H4 (cell line): Measurements from ENCODE around the gene FSTL5. TPM values are rescaled to one million over a fixed set of nuclear protein-coding genes. Genes with fewer than 3 reads are reported as not detected.

ENCODE experiments used
- DNase-seq: peaks from one replicate; pipeline ENCODE4 v3.0.0-alpha.2; 2015; ENCODE audit warnings: low spot score
- total RNA-seq: library from RNA; depleted of rRNA; stranded (reverse); fragments of >200 nt; shearing (Covaris generic); gene quantifications from 2 replicates; pipeline ENCODE4 v1.2.3, GENCODE V29; 2014

FSTL5 gene
- total RNA-seq, 1 experiment from 2014 or later = 0.14 TPM

DNA sequence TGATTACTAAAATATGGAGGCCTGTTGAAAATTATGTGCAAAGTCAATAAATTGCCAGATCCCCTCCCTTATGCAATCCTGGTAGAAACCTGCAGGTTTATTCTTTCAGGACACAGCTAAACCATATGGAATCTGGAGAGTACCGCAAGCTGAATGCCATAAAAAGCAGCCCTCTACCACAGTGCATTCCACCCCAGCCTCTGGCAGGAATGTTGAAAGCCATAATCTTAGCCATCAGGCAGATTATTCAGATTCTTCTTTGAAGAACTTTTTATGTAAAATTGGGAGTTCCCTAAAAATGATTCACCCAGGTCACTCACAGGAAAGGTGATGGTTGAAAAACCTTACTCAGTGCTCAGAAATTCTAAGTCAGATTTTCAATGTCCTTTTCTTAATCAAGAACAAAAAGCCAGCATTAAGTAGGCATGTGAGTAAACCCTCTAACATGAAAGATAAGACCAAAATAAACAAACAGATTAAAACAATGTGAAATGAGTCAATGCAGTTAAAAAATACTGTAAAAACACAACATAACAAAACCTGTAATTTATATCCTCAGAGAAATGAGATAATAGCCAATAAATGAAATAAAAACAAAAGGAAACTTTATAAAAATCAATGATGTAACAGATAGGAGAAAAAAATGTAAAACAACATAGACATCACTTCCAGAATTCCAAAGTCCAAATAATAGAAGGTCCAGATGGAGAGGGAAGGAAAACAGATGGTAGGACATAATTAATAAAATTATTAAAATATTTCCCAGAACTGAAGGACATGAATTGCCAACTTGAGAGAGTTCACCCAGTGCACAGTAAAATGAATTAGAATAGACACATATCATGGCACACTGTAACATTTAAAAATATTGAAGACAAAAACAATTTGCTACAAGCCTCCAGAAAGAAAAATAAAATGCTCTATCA, 226.9 kb downstream of the FSTL5 start:
- DNase-seq = peak; percentile 87

DNA sequence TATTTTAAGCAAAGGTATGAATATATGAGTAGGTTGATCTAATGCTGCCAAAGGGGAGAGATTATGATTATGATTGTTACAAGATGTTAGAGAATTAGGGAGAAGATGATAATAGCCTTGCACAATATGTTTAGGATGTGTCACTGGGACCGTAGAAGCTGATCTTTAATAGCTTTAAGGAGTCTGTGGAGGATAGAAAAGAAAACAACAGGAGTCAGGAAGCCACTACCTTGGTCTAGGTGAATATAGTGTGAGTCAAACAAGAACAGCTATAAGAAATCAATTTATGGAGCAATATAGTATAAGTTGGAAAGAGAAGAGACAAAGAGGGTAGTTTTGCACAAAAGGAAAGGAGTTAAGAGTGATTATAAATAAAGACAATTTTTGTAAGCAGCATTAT, 232.7 kb downstream of the FSTL5 start:
- no peak for DNase-seq

DNA sequence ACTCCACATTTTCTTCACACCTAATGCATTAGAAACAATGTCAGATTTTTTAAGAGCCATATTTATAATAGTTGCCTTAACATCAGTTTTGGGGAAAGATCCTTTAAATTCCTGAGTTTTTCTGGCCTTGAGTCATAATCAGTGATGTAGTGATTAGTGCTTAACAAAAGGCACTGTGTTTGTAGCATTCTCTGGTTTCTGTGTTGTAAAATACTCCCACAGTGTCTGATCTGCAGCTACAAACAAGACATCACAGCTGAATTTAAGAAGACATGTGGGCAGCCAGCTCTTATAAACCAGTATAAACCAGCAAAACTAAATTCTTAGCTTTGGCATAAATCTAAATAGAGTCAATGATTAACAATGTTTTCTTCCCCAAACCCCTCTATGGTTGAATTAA, 233.8 kb downstream of the FSTL5 start:
- DNase-seq = no peak

DNA sequence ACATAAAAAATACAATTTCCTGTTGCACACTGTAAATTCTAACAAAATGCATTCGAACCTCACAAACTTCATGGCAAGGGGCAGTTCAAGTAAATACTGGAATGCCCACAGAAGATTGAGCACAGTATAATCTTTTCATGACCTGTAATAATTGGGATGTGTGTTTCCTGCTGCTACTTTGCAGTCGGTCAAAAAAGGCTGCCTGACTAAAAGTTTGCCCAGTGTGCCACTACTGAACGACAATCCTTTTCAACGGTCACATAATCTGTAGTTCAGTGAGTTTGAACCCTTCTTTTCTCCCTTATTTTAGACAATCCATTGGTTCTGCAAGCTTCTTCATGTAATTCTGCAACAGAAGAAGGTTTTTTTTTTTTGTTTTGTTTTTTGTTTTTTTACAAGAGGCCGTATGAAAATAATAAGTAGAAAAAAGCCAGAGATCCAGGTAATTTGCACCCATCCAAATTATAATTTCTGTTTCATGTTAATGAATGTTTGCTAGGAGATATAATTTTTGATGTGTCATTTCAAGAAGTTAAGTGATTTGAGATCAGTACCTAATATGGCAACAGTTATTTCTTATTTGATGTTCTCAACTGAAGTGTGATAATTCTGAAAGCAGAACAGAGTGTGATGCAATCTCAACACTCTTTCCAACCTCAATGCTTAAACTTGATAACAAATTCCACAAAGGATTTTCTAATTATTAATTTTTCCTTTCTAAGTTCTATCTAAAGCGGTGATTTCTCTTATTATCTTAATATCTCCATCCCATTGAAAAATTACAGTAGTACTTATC, 237.6 kb downstream of the FSTL5 start:
- DNase-seq = no peak

DNA sequence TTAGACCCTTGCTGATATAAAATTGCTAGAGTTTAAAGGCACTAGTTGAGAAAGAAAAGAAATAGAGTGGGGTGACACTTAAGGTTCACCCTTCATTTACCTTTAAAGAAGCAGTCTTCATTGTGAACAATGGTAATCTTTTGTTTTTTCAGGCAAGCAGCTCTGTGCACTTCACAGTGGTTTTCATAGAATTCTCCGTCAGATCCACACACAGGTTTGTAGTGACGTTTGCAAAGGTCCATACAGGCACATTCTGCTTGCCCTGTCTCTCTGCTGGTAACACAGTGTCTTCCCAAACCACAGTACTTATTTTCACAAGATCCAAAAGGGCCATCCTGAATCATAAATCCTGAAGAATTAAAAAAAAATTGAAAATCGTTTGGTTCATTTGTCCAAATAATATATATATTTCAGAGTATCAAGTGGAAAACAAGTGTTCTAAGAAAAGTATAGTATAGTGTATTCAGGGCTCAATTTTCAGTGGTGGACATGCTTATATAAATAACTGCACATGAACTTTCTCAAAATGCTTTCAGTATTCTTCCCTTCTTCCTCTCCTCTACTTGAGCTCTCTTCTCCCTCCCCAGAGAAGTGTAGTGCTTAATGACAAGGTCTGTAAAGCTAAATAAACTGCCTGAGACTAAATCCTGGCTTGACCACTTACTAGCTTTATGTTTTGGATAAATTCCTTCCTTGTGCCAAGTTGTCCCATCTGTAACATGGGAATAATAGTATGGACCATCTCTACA, 243.3 kb downstream of the FSTL5 start:
- DNase-seq = no peak

DNA sequence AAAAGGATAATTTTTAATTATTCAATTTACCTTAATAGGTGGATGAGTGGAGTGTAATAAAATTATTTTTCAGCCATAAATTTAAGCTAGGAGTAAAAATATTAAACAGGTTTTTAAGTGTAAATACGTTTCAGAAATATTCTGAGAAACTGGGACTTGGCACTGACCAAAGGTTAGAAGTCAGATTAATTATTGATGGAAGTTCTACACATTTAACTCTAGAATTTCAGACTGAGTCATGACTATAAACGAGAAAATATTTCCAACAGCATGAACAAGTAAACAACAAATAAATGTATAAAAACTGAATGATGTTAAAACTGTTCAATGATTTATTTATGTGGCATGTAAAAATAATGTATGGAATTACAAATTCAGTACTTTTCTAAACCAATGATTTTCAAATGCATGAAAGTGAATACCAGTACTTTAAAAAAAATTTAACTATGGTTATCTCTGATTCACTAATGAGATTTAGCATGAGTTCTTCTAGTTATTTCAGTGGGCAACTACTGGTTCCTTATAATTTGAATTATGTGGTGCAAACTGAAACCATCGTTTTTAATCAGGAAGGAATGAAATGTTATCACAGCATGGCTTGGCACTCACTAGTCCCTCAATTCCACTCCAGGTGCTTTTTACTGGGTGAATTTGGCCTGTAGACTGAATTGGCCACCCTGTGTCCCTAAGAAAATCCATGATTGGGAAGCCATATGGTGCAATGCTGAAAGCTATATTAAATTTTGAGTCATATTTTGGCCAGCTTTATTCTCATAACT, 244.2 kb downstream of the FSTL5 start:
- DNase-seq = no peak

DNA sequence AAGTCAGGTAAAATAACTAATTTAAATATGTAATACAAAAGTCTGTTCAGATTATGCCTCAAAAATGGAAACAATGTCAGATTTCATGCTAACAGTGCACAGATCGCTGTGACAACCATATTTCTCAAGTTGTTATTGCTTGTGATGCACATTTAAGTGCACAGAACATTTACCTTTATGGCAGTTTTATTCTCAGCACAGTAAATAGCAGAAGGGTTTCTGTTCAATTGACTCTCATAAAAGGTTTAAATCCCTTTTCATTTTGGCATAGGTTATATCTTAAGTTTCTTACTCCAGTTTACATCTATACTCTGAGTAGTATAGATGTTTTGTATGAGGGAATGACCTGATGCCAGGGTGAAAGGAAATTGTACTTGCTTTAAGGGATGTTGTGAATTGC, 247.8 kb downstream of the FSTL5 start:
- DNase-seq = no peak

DNA sequence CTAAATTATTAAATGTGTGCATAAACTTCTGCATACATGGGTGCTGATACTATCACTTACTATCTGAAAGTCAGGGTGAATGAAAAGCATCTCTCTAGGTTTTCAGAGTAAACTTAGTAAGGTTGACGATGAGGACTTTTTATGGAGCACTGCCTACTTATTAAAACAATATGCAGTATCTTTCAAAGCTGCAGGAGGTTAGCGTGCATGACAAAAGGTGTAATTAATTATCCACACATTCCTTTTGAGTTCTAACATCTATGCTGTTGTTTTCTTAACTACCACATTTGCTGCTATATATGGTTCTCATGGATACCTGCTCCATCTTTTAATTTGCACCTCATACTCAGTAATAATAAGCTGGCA, 256.2 kb downstream of the FSTL5 start:
- DNase-seq = no peak

DNA sequence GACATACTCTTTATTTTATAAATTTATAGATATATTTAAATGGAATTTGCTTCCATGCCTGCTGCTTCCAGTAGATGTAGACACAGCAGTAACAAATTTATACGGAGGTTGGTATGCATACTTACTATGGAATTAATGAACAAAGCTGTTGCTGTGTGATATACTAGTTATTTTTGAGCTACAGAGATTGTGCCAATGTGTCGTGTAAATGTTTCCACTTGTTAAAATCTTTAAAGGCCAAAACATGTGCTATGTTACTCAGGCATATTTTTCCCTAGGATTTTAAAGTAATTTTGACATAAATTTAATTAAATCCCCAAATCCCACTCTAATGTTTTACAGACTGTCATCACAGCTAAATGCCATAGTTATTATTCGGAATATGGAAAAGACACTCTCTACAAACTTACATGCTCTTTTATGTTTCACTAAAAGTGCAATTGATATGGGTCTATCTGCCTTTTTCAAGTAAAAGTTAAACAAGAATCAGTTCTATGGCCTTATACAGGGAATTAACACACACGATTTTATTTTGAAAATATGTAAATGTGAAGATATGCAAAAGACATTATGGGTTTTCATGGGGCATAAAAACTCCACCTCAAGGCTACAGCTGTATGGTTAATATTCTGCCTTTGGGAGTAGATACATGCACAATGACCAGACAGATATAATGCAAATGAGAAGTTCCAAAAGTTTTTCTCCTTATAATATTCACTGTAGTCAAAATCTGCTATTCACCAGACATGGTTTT, 256.8 kb downstream of the FSTL5 start:
- DNase-seq = no peak

DNA sequence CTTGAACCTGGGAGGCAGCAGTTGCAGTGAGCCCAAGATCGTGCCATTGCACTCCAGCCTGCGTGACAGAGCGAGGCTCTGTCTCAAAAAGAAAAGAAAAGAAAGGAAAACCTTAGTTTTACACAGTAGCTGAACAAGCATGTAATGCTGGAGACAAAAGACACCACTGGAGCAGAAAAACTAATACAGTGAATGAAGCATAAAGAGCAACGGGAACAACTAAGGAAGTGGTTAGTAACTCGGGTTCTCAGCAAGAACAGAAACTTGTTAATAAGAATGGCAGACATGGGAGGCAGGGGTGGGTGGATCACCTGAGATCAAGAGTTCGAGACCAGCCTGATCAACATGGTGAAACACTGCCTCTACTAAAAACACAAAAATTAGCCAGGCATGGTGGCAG, 263.7 kb downstream of the FSTL5 start:
- no peak for DNase-seq

DNA sequence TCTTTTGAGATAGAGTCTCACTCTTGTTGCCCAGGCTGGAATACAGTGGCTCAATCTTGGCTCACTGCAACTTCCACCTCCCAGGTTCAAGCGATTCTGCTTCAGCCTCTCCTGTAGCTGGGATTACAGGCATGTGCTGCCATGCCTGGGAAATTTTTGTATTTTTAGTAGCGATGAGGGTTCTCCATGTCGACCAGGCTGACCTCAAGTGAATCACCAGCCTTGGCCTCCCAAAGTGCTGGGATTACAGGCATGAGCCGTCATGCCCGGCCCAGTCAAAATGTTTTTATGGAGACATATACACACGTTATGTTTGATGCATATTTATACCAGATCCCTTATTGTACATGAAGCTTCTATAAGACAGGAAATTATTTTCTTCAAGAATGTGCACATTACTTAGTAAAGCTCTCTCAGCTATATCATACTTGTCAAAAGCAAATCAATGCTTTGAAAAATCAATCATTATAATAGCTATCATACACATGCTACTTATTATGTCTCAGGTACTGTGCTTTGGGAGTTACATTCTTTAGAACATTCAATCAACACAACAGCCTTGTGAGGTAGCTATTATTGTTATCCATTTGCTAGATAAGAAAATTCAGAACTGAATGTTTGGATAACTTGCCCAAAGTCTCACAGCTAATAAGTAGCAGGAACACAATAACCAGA, 269.2 kb downstream of the FSTL5 start:
- DNase-seq = no peak

DNA sequence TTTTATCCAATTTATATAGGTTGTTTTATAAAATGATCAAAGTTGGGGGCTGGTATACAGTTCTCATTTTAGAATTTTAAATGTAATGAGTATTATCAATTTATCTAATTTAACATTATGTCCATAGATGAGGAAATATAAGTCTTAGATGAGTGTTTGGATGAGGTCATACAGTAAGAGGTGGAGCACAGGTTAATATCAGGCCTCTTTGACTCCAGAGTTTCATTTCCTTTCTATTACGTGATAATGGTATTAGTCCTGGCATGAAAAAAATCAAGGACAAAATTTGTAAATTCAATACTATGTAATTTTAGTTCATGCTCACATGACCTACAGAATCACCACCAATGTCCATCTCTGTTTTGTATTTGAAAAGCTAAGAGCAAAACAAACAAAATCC, 269.8 kb downstream of the FSTL5 start:
- DNase-seq = no peak

DNA sequence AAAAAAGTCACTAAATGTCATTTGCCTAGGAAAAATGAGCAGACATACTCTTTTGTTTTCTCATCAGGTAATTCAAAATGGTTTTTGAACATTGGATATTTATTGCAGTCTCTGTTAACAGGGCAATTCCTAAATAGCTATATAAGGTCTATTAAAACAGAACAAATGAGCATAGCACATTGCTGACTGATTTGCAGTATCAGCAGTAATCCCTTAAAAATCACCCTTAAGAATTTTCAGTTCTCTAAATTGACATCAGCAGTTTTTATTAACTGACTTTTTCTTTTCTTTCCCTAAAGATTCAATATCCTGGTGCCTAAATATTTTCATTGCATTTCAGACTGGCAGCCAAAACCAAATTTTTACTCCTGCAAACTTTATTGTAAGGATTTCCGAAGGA, 270.2 kb downstream of the FSTL5 start:
- no peak for DNase-seq

DNA sequence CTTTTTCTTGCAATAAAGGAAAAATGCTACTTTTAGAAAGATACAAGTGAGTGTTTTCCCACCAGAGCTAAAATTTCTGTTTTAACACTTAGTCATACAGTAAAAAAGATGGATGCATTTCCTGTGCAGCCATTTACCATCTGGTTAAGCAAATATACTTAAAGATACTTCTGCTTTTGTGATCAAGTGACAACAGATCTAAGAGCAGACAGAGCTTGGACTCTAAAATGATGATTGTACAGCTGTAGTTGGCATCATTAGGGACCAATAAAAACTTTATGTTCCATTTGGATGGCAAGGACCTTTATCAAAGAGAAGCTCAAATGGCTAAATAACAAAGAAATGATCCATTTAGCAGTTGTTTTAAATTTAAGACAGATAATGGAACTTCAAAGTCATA, 270.8 kb downstream of the FSTL5 start:
- no peak for DNase-seq

DNA sequence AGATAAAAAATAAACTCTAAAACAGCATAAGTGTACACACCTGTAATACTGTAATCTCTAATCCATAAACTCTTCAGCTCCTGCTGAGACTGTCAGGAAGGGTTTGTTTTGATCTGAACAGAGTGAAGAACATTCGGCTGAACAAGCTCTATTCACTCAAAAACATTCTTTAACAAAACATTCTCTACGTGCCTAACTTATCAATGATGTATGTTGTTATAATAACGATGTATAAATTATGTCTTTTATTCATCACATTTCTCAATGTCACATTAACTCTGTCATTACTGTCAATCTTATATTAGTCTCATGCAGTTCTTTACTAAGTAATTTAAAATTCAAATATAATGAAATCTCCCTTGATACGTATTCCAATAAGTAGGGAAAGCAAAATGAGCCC, 280.6 kb downstream of the FSTL5 start:
- no peak for DNase-seq

DNA sequence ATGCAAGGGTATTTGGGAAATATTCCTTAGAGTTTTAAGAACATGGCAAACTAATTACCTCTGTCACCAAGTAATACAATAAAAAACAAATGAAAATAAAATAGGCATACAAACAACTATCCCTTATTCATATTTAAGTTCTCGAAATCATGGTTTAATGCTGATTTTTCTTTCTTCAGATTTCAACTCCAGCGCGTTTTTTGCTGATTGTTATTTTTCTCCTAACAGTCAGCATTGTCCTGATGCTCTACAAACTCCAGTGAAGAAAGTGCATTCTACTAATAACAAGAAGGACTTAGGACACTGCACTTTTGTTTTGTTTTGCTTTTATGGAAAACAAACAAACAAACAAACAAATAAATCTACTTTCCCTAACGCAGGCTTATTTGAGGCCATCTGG, 282.4 kb downstream of the FSTL5 start:
- DNase-seq = no peak

DNA sequence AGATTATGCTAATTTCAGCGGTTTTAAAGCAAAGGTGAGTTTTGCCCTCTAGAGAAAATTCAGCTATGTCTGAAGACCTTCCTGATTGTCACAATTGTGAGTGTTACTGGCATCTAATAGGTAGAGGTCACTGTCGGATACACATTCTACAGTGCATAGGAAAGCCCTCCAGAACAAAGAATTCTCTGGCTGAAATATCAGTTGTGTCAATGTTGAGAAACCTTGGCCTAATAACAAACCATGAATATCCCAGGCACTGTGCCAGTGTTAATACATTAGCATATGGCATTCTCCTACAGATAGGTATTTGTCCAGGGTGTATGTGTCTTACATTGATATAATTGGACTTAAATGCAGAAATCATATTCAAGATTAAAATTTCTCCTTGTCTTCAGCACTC, 294.3 kb downstream of the FSTL5 start:
- DNase-seq = no peak

DNA sequence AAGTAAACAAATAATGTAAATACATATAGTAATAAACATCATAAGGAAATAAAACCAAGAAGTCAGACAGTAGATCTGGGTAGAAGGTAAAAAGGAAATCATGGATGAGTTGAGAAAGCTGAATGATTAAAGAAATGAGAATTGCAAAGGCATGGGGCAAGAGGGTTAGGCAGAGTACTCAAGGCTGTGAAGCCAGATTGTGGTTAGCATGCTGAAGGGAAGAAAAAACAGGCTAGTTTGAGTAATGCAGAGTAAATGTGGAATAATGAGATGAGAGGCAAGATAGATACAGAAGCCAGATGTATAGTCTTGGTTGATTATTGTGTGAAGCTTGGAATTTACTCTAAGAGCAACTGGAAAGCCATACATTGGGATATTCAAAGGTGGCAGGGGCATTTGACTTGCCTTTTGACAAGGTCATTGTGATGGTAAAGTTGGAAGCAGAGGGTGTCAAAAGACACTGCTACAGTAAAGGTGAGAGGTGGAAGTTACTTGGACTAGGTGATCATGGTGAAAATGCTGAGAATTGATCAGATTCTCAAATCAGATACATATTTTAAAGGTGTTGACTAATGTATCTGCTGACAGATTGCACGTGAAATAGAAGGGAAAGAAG, 307.0 kb downstream of the FSTL5 start:
- no peak for DNase-seq

DNA sequence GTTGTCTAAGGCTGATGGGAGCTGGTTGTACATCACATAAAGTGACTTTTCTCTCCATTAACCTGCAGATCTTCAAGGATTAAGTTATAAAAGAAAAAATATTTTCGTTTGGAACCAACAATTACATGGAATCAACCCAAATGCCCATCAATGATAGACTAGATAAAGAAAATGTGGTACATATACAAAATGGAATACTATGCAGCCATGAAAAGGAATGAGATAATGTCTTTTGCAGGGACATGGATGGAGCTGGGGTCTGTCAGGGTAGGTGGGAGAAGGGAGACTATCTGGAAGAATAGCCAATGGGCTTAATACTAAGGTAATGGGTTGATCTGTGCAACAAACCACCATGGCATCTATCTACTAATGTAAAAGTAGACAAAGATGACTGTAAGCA, 313.2 kb downstream of the FSTL5 start:
- no peak for DNase-seq

DNA sequence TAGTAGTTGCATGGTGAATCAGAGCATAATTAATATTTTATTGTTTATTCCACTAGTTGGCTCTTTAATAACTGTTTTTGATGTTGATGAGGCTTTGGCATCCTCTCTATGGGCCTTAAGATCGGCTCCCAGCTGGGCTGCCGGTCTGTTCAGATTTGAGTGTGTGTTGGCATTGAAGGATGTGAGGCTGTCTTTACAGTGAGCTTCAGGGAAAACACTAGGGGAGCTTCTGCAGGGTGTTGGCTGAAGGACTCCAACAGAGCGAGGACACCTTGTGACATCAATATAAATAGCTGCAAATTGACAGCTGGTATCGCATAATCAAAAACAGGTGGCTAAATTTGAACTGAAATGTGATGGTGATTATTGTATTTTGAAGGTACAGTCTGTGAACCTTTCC, 322.0 kb downstream of the FSTL5 start:
- no peak for DNase-seq
